Measurements from ENCODE around the gene CCDC40. TPM values are rescaled to one million over a fixed set of nuclear protein-coding genes. Genes with fewer than 3 reads are reported as not detected.

Gene CCDC40
- total RNA-seq, 1 donor = 0.84 TPM

DNA sequence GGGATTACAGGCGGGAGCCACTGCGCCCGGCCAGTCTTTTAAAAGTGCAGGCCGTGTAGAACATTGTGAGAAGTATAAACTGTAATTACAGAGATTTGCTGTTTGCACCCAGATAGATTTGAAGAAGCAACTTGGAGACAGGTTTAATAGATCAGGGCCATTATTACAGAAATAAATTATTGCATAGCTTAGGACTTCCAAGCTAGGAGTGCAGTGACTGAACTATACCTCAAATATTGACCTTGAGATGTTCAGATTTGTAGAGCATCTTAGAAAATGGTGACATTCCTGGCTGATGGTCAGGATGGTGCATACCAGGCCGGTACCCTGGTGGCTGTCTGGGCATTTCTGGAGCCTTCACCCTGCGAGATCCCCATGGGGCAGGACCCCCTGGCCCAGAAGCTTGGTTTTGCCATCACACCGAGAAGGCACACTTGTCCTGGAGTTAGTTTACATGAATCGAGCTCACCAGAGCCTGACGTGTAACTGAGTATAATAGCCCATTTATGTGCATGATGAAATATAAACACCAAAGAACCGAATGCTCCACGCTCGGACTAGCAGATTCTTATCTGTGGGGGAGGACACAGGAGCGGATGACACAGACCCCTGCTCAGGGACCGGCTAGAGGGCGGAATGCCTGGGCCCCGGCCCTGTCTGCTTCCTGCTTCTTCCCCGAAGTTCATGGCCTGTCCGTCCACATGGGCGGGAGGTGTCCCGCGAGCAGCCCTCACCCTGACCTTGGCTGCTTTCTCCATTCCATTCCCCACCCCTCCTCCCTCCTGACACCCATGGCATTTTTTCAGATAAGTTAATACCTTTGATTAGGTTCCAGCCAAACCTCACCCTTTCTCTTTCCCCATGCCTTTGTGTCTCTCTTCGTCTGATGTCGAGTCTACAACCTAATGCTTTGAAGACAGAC is 32.1 kb downstream of the CCDC40 start:
- no peaks in the 10 kb centered on the region for H3K9me3 ChIP-seq (ENCODE audit: low read depth, low read length)
- no peaks in the 10 kb centered on the region for H3K27me3 ChIP-seq (ENCODE audit: insufficient read depth, low read length)
- H3K4me1 ChIP-seq (ENCODE audit: insufficient read depth, low read length) = no peaks in the 10 kb centered on the region
- no peak overlapping the region for H3K4me3 ChIP-seq (ENCODE audit: low read length)

GRCh38 chr17:80070375-80071115 is 34.1 kb downstream of the CCDC40 start:
- H3K4me3 ChIP-seq (ENCODE audit: low read length) = no peak overlapping the region
- H3K9me3 ChIP-seq (ENCODE audit: low read depth, low read length) = no peaks in the 10 kb centered on the region
- H3K27me3 ChIP-seq (ENCODE audit: insufficient read depth, low read length) = no peaks in the 10 kb centered on the region
- no peaks in the 10 kb centered on the region for H3K4me1 ChIP-seq (ENCODE audit: insufficient read depth, low read length)

GRCh38 chr17:80071116-80071841 is 34.8 kb downstream of the CCDC40 start:
- no peak overlapping the region for H3K4me3 ChIP-seq (ENCODE audit: low read length)

GRCh38 chr17:80072410-80072809 is 36.0 kb downstream of the CCDC40 start:
- Histone ChIP-seq H3K4me1 (ENCODE audit: insufficient read depth, low read length) (no peaks in the 10 kb centered on the region), H3K4me3 (ENCODE audit: low read length) (no peak overlapping the region), H3K9me3 (ENCODE audit: low read depth, low read length) (no peaks in the 10 kb centered on the region), H3K27me3 (ENCODE audit: insufficient read depth, low read length) (no peaks in the 10 kb centered on the region)

More at GRCh38 chr17:80071116-80071841, 34.8 kb downstream of the CCDC40 start:
- Histone ChIP-seq H3K9me3 (ENCODE audit: low read depth, low read length) (no peaks in the 10 kb centered on the region), H3K27me3 (ENCODE audit: insufficient read depth, low read length) (no peaks in the 10 kb centered on the region), H3K4me1 (ENCODE audit: insufficient read depth, low read length) (no peaks in the 10 kb centered on the region)

GRCh38 chr17:80080081-80080480 is 43.6 kb downstream of the CCDC40 start:
- Histone ChIP-seq H3K4me1 (ENCODE audit: insufficient read depth, low read length) (peaks cover 3% of the 10 kb centered on the region), H3K9me3 (ENCODE audit: low read depth, low read length) (no peaks in the 10 kb centered on the region), H3K27me3 (ENCODE audit: insufficient read depth, low read length) (no peaks in the 10 kb centered on the region), H3K4me3 (ENCODE audit: low read length) (no peak overlapping the region)

- peaks cover 3% of the 10 kb centered on the region for H3K4me1 ChIP-seq (ENCODE audit: insufficient read depth, low read length)
- H3K4me3 ChIP-seq (ENCODE audit: low read length) = no peak overlapping the region
- no peaks in the 10 kb centered on the region for H3K27me3 ChIP-seq (ENCODE audit: insufficient read depth, low read length)
- H3K9me3 ChIP-seq (ENCODE audit: low read depth, low read length) = no peaks in the 10 kb centered on the region
These were observed 45.2 kb downstream of the CCDC40 start for GRCh38 chr17:80081596-80081995.

DNA sequence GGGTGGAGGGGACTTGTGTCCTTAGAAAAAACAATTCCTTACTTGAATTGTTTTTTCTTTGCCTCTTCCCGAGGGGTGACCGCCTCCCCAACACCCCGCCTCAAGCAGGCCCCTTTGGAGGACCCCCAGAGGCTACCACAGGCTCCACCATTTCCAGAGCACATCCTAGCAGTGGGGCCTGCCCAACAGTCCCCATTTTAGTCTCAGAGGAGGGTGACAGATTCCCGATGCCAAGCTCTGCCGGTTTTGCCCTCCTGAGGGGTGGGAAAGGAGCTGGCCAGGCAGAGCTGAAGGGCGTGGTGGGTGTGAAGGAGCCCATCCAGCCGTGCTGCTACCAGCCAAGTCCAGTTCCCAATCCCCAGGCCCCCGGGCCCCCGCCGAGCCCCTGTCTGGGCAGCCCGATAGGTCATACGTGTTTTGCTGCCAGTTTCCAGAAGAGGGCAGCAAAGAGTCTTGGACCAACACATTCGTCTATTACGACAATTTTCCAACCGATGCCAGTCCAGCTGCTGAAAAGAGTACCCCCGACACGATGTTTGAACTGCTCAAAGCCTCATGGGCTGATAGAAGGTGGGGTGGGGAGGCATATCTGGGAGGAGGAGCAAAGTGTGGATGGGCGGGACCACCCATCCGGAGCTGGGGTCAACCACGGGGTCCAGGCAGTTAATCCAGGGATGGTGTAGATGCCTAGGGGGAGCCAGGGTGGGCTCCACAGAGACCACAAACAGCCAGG is 46.1 kb downstream of the CCDC40 start:
- H3K9me3 ChIP-seq (ENCODE audit: low read depth, low read length) = no peaks in the 10 kb centered on the region
- H3K4me3 ChIP-seq (ENCODE audit: low read length) = no peak overlapping the region
- peaks cover 3% of the 10 kb centered on the region for H3K4me1 ChIP-seq (ENCODE audit: insufficient read depth, low read length)
- H3K27me3 ChIP-seq (ENCODE audit: insufficient read depth, low read length) = no peaks in the 10 kb centered on the region

DNA sequence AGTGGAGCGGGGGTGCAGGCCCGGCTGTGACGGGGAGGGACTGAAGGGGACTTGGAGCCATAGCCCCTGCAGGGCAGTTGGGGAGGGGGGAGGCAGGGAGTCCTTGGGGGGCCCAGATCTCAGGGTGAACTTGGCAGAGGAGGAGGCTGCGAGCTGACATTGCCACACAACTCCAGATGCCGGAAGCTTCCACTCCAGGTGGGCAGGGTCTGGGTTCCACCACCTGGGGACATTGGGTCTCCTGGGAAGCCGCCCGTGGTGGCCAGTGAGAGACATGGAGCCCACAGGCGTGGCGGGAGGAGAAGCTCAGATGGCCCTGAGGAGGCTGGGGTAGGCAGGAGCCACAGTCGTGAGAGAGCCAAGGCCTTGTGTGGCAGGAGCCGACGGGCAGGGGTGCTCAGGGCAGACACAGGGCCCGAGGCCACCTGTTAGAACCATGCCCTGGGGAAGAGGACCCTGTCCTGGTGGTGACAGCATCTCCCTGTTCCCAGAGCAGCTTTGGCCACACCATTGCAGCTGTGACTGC is 46.8 kb downstream of the CCDC40 start:
- Histone ChIP-seq H3K9me3 (ENCODE audit: low read depth, low read length) (no peaks in the 10 kb centered on the region), H3K4me1 (ENCODE audit: insufficient read depth, low read length) (peaks cover 3% of the 10 kb centered on the region), H3K27me3 (ENCODE audit: insufficient read depth, low read length) (no peaks in the 10 kb centered on the region), H3K4me3 (ENCODE audit: low read length) (no peak overlapping the region)

GRCh38 chr17:80084773-80085172 is 48.3 kb downstream of the CCDC40 start:
- Histone ChIP-seq H3K4me3 (ENCODE audit: low read length) (no peak overlapping the region), H3K9me3 (ENCODE audit: low read depth, low read length) (no peaks in the 10 kb centered on the region), H3K4me1 (ENCODE audit: insufficient read depth, low read length) (peaks cover 3% of the 10 kb centered on the region), H3K27me3 (ENCODE audit: insufficient read depth, low read length) (no peaks in the 10 kb centered on the region)

GRCh38 chr17:80086081-80086480 is 49.6 kb downstream of the CCDC40 start:
- H3K27me3 ChIP-seq (ENCODE audit: insufficient read depth, low read length) = no peaks in the 10 kb centered on the region
- no peaks in the 10 kb centered on the region for H3K9me3 ChIP-seq (ENCODE audit: low read depth, low read length)
- no peak overlapping the region for H3K4me3 ChIP-seq (ENCODE audit: low read length)
- H3K4me1 ChIP-seq (ENCODE audit: insufficient read depth, low read length) = peaks cover 3% of the 10 kb centered on the region

DNA sequence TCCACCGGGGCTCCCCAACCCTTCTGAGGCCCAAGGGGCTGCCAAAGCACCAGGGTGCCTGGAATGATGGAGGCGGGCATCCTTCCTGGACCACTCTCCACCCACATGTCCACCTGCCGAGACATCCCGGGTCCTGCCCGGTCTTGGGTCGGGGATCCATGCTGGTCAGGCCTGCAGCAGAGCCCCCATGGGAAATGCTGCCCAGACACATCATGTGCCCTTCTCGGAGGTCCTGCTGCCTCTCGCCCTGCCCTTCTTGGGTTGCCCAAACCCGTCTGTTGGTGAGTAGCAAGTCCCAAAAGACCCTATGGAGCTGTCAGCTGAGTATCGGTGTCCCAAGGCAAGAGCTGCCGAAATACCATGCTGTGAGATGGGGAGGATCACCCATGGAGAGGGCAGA is 50.2 kb downstream of the CCDC40 start:
- Histone ChIP-seq H3K27me3 (ENCODE audit: insufficient read depth, low read length) (no peaks in the 10 kb centered on the region), H3K4me1 (ENCODE audit: insufficient read depth, low read length) (peaks cover 6% of the 10 kb centered on the region), H3K4me3 (ENCODE audit: low read length) (no peak overlapping the region)

GRCh38 chr17:80087346-80088265 is 51.2 kb downstream of the CCDC40 start:
- Histone ChIP-seq H3K4me3 (ENCODE audit: low read length) (no peak overlapping the region), H3K4me1 (ENCODE audit: insufficient read depth, low read length) (peaks cover 16% of the 10 kb centered on the region), H3K9me3 (ENCODE audit: low read depth, low read length) (no peaks in the 10 kb centered on the region), H3K27me3 (ENCODE audit: insufficient read depth, low read length) (no peaks in the 10 kb centered on the region)

More for the DNA sequence above, 50.2 kb downstream of the CCDC40 start:
- H3K9me3 ChIP-seq (ENCODE audit: low read depth, low read length) = no peaks in the 10 kb centered on the region

DNA sequence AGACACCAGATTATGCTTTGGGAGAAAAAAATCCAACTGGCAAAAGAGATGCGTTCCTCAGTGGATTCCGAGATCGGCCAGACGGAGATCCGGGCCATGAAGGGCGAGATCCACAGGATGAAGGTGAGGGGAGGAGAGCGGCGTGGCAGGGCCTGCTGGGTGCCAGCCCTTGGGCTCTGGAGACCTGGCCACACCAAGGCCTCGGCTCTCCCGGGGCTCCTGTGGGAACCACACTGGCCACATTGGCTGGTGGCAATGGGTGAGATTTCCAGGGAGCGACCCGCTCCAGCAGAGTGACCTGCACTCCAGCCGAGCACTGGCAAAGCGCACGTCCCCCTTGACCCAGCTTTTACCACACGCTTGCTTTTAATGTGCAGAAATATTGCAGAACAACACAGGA is 53.3 kb downstream of the CCDC40 start:
- Histone ChIP-seq H3K4me1 (ENCODE audit: insufficient read depth, low read length) (peaks cover 31% of the 10 kb centered on the region), H3K9me3 (ENCODE audit: low read depth, low read length) (no peaks in the 10 kb centered on the region), H3K4me3 (ENCODE audit: low read length) (no peak overlapping the region), H3K27me3 (ENCODE audit: insufficient read depth, low read length) (no peaks in the 10 kb centered on the region)
